Kidney epithelial cell (primary cell): Measurements from ENCODE around the gene GPR61. TPM values are rescaled to one million over a fixed set of nuclear protein-coding genes. Genes with fewer than 3 reads are reported as not detected.

Experiments used
- DNase-seq: peaks from one replicate; pipeline ENCODE4 v3.0.0-alpha.2; 2010; ENCODE audit warnings: low read depth
- H3K27me3 ChIP-seq: 2 replicates; pipeline ENCODE4 v1.6.0; 2011; ENCODE audit warnings: low read length; ENCODE audit not compliant: control insufficient read depth, insufficient read depth
- H3K36me3 ChIP-seq: 2 replicates; pipeline ENCODE4 v1.5.1; 2011; ENCODE audit warnings: low read length; ENCODE audit not compliant: control insufficient read depth, insufficient read depth
- H3K4me3 ChIP-seq: 2 replicates; pipeline ENCODE4 v1.5.1; 2011; ENCODE audit warnings: low read depth, mild to moderate bottlenecking, control low read depth, low read length
- CTCF ChIP-seq: IDR thresholded peaks from 2 replicates; pipeline ENCODE4 v1.5.1; 2011; ENCODE audit warnings: mild to moderate bottlenecking, moderate library complexity, low read length, control low read depth, inconsistent platforms; ENCODE audit not compliant: insufficient read depth, poor library complexity, severe bottlenecking
- total RNA-seq: library from RNA; depleted of rRNA; stranded (reverse); fragments of >200 nt; gene quantifications from 2 replicates; pipeline ENCODE4 v1.2.3, GENCODE V29; 2015

The GPR61 gene
- total RNA-seq, 1 donor from 2014 or later, result not detected

GRCh38 chr1:109499081-109499480, 40.6 kb upstream of the GPR61 start:
- no peaks in the 10 kb centered on the region for H3K27me3 ChIP-seq
- no peak for DNase-seq
- H3K4me3 ChIP-seq, result no peak overlapping the region
- H3K36me3 ChIP-seq, result peaks cover 2% of the 10 kb centered on the region
- no peak for TF ChIP-seq CTCF

GRCh38 chr1:109499661-109500536, 39.8 kb upstream of the GPR61 start:
- no peaks in the 10 kb centered on the region for H3K27me3 ChIP-seq
- TF ChIP-seq CTCF, result peak; percentile 68
- peak; percentile 74 for DNase-seq
- H3K36me3 ChIP-seq, result peaks cover 2% of the 10 kb centered on the region
- no peak overlapping the region for H3K4me3 ChIP-seq

- Histone ChIP-seq H3K27me3 (no peaks in the 10 kb centered on the region), H3K36me3 (no peaks in the 10 kb centered on the region), H3K4me3 (no peak overlapping the region)
- no peak for DNase-seq
- TF ChIP-seq CTCF, result no peak
Measured at GRCh38 chr1:109500941-109501381, 38.7 kb upstream of the GPR61 start.

- DNase-seq, result no peak
- Histone ChIP-seq H3K27me3 (no peaks in the 10 kb centered on the region), H3K36me3 (no peaks in the 10 kb centered on the region), H3K4me3 (no peak overlapping the region)
- TF ChIP-seq CTCF, result no peak
Measured at GRCh38 chr1:109501644-109502363, 37.9 kb upstream of the GPR61 start.

- no peak for DNase-seq
- Histone ChIP-seq H3K36me3 (no peaks in the 10 kb centered on the region), H3K27me3 (no peaks in the 10 kb centered on the region), H3K4me3 (no peak overlapping the region)
- TF ChIP-seq CTCF, result no peak
Measured at GRCh38 chr1:109502364-109502851, 37.3 kb upstream of the GPR61 start.
